NCI-H2171 (cell line): ENCODE data around the gene OR4P4.

Experiments used
- DNase-seq: peaks from one replicate; lab custom pipeline; 2025; lab: John Stamatoyannopoulos, UW

Gene OR4P4

DNA sequence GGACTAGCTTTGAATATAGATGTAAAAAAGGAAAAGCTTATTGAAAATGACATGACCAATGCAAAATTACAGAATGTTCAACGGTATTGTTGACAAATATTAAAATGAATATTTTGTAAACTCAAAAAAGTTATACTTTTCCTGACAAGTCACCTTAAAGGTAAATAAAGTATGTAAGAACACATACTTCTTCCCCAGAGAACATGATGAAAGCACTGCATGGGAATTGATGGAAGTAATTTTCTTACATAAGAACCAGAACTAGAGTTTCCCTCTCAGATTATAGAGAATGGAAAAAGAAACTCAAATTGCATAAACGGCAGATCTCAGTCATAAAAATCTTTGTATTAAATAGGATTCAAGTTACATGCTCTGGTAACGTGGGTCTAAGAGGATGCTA is at the start of gene OR4P4:
Gene OR4P4, plus strand, starts transcription at position 301 of the 400 bp plus-strand sequence.
- DNase-seq, result no peak

DNA sequence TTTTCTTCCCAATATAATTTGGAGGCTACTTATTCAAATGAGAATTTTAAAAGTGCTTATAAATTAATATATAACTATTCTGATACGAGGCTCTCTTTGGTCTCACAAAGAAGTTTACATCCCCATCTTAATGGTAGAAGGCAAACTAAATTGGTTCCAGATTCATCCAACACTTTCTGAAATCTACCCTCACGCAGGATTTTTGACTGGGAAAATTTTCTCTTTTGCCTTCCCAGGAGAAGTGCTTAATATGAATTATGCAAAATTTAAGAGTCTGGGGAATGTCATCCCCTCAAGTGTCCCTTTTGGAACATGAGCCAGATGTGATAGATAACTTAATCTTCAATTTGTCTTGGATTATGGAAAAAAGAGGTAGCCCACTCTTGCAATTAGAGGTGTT is 27.4 kb upstream of the OR4P4 start, which contains the start of gene OR4C11:
Gene OR4C11, minus strand, starts transcription at position 101 of the 400 bp plus-strand sequence. CDS start 3,272 bp downstream, outside the sequence.
- DNase-seq, result no peak

DNA sequence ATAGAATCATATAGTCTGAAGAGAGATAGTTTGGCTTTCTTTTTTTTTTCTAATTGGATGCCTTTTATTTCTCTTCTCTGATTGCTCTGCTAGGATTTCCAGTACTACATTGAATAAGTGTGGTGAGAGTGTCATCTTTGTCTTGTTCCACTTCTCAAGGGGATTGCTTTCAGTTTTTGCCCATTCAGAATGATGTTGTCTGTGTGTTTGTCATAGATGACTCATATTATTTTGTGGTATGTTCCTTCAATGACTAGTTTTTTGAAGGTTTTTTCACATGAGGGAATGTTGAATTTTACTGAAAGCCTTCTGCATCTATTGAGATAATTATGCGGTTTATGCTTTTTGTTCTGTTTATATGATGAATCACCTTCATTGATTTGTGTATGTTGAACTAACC is 10.4 kb upstream of the OR4P4 start:
- DNase-seq, result no peak

DNA sequence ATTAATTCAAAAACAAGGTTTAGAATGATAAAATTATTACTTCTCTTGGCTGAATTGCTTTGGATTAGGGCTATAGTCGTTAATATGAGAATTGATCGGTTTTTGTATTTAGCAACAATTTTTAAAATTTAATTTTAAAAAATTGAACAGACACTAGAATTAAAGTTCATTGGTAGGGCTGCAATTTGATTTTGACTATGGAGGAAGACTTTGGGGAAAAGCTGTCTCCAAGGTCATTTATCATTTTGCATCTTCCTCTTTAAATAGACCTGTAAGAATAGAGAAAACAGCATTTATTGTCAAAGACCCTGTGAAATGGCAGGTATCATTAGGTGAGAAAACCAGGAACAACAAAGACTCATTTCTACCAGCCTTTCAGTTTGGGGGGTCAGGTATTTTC is 13.1 kb downstream of the OR4P4 start, which contains the start of gene OR4S2:
Gene OR4S2, plus strand, starts transcription at position 301 of the 400 bp plus-strand sequence. CDS start 2,577 bp downstream, outside the sequence.
- no peak for DNase-seq

DNA sequence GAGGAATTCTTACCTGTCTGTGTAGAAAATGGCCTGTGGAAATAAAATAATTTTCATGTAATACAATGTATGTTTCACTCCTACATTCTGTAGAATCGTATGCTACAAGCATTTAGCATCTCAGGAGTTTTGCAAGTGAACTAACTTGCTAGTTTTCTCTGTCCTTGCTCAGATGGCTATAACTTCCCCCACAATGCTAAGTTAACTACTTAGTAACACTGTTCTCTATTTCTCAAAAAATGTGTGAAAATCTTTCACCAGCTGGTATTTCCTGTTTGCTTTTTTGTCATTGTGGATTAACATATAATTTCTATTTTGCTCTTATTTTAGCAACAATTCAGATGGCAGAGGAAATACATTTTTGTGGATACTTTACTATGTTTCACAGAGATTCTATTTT is 17.6 kb downstream of the OR4P4 start:
- no peak for DNase-seq

DNA sequence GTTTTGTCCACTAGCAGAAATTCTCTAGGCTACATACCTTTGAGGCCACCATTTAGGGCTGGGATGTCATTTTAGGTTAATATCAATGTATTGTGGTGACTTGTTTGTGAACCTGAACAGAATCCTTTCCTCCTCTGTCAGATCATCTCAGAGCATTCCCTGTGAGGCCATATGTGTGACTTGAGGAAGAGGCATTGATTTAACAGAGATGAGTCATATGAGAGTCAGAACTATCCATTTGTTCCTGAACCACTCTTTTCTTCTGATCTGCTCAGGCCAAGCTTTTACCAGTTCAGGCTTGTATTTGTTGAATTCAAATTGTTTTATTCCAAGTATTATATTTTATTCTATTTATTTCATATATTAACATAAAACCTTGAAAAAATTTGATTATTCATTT is 20.2 kb downstream of the OR4P4 start:
- DNase-seq, result no peak

DNA sequence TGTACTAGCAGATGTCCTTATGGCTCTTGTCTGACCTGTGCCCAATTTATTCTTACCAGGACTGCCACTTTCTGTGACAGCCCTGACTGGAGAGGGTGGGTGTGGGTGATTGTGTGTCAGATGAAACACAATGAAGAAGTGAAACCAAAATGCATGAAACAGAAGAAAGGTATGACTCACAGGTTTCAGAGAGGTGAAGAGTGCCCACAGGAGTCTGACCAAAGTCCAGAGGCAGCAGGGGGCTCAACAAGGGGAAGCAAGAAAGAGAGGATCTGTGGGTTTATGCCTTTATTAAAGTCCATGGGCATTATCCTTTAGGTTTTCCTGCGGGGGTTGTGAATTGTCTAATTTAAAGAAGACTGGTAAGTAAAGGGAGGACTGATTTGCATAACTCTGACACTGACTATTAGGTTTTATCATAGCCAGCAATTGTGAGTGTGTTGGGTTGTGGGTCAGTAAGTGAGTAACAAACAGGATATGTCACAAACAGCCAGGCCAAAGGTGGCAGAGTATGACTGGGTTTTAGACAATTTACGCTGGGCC is 23.2 kb downstream of the OR4P4 start:
- no peak for DNase-seq

DNA sequence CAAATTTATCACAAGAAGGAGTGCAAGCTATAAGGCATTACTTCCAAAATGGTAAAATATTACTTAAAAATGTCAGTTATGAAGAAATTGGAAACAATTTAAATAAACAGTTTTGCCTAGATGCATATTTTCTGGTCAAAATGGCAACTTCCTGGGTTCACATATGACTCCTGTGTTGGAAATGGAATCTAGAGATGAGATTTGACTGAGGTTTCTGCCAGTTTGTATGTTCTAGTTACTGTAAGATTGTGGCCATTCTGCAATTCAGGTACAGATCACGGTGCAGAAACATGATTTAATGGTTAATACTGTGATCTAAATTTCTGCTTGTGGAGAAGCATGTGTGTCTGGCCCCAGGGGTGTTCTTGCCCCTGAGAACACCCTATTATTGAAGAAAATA is 23.7 kb downstream of the OR4P4 start:
- DNase-seq, result no peak

DNA sequence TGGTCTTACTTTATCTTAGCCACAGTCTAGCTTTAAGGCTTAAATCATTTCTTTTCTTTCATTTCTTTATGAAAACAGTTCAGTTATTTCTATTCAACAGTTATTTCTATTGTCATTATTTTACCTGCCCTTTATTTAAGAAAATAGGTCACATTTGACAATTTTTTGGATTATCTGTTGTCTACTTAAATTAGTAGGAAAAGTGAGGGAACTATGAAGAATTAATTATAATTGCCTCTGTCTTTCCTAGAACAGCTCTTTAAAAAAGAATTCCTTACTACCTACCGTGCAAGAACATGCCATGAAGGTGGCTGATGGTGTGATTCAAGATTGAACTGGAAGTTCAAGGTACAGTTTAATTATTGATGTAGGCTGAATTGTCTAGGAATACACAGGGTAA is 27.0 kb downstream of the OR4P4 start, which contains the start of gene OR4C6:
Gene OR4C6, plus strand, starts transcription at position 301 of the 400 bp plus-strand sequence. CDS start 2,966 bp downstream, outside the sequence.
- DNase-seq, result no peak

DNA sequence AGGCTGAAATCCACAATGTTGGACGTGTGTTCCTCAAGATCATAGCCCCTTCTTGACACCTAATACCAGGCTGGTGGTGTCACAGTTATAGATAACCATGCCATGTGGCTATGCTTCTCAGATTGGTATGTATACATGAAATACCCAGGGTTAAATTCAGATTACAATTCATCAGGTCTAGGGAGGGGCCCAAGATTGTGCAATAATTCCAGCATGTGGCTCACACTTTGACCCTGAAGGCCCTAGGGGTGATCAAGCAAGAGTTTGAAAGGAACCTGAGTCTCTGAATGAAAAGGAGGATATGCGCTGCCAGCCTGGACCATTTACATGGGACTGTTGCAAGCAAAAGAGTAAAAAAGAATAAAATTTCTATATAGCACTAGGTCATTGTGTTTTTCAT is 34.5 kb downstream of the OR4P4 start:
- DNase-seq, result no peak

DNA sequence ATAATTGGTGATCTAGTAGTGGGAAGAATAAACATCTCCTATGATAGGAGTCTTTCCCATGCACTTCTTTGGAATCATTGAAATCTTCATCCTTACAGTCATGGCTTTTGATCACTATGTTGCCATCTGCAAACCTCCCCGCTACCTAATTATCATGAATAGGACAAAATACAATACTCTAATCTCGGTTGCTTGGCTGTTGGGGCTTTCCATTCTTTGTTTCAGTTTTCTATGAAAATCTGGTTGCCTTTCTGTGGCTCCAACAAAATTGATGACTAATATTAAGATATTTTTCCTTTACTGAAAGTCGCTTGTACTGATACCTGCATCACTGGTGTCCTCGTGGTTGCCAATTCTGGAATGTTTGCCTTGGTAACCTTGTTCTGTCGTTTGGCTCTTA is 38.9 kb downstream of the OR4P4 start:
- DNase-seq, result no peak
